Measurements from ENCODE around the gene ABCA13. TPM values are rescaled to one million over a fixed set of nuclear protein-coding genes. Genes with fewer than 3 reads are reported as not detected.
"Not testable (repeated sequence)": the region's sequence is repeated elsewhere in the genome, so short reads cannot be mapped to it uniquely, and the experiment has no call there.

ABCA13 gene, protein sequence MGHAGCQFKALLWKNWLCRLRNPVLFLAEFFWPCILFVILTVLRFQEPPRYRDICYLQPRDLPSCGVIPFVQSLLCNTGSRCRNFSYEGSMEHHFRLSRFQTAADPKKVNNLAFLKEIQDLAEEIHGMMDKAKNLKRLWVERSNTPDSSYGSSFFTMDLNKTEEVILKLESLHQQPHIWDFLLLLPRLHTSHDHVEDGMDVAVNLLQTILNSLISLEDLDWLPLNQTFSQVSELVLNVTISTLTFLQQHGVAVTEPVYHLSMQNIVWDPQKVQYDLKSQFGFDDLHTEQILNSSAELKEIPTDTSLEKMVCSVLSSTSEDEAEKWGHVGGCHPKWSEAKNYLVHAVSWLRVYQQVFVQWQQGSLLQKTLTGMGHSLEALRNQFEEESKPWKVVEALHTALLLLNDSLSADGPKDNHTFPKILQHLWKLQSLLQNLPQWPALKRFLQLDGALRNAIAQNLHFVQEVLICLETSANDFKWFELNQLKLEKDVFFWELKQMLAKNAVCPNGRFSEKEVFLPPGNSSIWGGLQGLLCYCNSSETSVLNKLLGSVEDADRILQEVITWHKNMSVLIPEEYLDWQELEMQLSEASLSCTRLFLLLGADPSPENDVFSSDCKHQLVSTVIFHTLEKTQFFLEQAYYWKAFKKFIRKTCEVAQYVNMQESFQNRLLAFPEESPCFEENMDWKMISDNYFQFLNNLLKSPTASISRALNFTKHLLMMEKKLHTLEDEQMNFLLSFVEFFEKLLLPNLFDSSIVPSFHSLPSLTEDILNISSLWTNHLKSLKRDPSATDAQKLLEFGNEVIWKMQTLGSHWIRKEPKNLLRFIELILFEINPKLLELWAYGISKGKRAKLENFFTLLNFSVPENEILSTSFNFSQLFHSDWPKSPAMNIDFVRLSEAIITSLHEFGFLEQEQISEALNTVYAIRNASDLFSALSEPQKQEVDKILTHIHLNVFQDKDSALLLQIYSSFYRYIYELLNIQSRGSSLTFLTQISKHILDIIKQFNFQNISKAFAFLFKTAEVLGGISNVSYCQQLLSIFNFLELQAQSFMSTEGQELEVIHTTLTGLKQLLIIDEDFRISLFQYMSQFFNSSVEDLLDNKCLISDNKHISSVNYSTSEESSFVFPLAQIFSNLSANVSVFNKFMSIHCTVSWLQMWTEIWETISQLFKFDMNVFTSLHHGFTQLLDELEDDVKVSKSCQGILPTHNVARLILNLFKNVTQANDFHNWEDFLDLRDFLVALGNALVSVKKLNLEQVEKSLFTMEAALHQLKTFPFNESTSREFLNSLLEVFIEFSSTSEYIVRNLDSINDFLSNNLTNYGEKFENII (N-terminal part only)
- under 1 TPM; 0.08 to 0.45 TPM for total RNA-seq

- Mint-ChIP-seq H3K27me3 (ENCODE audit: low read depth) (peaks cover 9% of the 10 kb centered on the region), H3K27ac (no peak within 1 kb of the TSS), H3K4me1 (ENCODE audit: low read depth) (no peaks in the 10 kb centered on the region), H3K36me3 (ENCODE audit: low read depth) (no peaks in the 10 kb centered on the region), H3K9me3 (ENCODE audit: insufficient read depth) (no peaks in the 10 kb centered on the region), H3K4me3 (no peak within 1 kb of the TSS)
- ATAC-seq: no peak
- no peak for DNase-seq
- POLR2A ChIA-PET: no interaction called here
- CTCF ChIA-PET: no interaction called here
Measured at GRCh38 chr7:48171202-48171601, at the start of gene ABCA13. TSS of gene ABCA13 (plus strand) at chr7:48171458. CDS start at chr7:48171484, 26 bp downstream.

DNA sequence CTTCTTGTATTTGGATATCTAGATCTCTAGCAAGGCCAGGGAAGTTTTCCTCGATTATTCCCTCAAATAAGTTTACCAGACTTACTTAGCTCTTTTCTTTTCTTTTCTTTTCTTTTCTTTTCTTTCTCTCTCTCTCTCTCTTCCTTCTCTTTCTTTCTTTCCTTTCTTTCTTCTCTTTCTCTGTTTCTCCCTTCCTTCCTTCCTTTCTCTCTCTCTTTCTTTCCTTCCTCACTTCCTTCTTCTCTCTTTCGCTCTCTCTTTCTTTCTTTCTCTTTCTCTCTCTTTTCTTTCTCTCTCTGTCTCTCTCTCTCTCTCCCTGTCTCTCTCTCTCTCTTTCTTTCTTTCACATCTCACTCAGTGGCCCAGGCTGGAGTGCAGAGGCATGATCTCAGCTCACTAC, 45.2 kb upstream of the ABCA13 start:
- CTCF ChIA-PET: interaction anchor here (1.0 to 1.3 kb wide), 2 partner anchors 135 to 181 kb away, joined by 3 to 4 read pairs; no protein-coding TSS in a partner anchor
- POLR2A ChIA-PET: no interaction called here
- H3K36me3 Mint-ChIP-seq (ENCODE audit: low read depth): no peaks in the 10 kb centered on the region

GRCh38 chr7:48130658-48131108, 40.6 kb upstream of the ABCA13 start:
- POLR2A ChIA-PET: no interaction called here
- Mint-ChIP-seq H3K36me3 (ENCODE audit: low read depth) (no peaks in the 10 kb centered on the region), H3K27me3 (ENCODE audit: low read depth) (peaks cover 11% of the 10 kb centered on the region), H3K4me1 (ENCODE audit: low read depth) (no peaks in the 10 kb centered on the region), H3K9me3 (ENCODE audit: insufficient read depth) (no peaks in the 10 kb centered on the region), H3K27ac (no peak overlapping the region), H3K4me3 (no peak overlapping the region)
- DNase-seq: no peak
- CTCF ChIA-PET: no interaction called here
- no peak for ATAC-seq

More for the DNA sequence above, 45.2 kb upstream of the ABCA13 start:
- ATAC-seq (no peak), DNase-seq (no peak)
- peaks cover 19% of the 10 kb centered on the region for H3K27me3 Mint-ChIP-seq (ENCODE audit: low read depth)
- H3K27ac Mint-ChIP-seq: no peak overlapping the region
- H3K9me3 Mint-ChIP-seq (ENCODE audit: insufficient read depth): no peaks in the 10 kb centered on the region
- no peaks in the 10 kb centered on the region for H3K4me1 Mint-ChIP-seq (ENCODE audit: low read depth)
- H3K4me3 Mint-ChIP-seq: no peak overlapping the region

GRCh38 chr7:48132792-48133191, 38.5 kb upstream of the ABCA13 start:
- H3K27me3 Mint-ChIP-seq (ENCODE audit: low read depth): peaks cover 5% of the 10 kb centered on the region
- no peak for DNase-seq
- ChIA-PET POLR2A (no interaction called here), CTCF (interaction anchor here (1.2 kb wide), 1 partner anchor 23 kb away, joined by 5 read pairs; no protein-coding TSS in a partner anchor)
- H3K27ac Mint-ChIP-seq: no peak overlapping the region
- H3K36me3 Mint-ChIP-seq (ENCODE audit: low read depth): no peaks in the 10 kb centered on the region
- no peak for ATAC-seq
- H3K4me3 Mint-ChIP-seq: no peak overlapping the region
- no peaks in the 10 kb centered on the region for H3K9me3 Mint-ChIP-seq (ENCODE audit: insufficient read depth)
- no peaks in the 10 kb centered on the region for H3K4me1 Mint-ChIP-seq (ENCODE audit: low read depth)

DNA sequence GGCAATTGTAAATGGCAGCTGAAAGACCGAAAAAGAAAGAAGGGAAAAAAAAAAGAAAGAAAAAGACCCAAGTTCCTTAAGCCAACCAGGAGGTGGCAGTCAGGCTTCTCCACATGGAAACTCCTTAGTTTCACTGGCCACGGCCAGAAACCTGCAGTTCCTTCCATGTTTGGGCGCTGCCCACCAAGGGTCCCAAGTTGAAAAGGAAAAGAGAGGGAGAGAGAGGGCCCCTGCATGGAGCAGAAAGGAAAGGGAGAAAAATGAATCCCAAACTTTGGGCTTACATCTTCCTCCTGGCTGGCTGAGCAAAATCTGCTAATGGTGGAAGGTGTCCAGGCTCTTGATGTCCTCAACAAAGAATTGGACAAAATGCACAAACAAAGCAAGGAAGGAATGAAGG, 31.8 kb upstream of the ABCA13 start:
- Mint-ChIP-seq H3K4me3 (no peak overlapping the region), H3K27ac (no peak overlapping the region), H3K4me1 (ENCODE audit: low read depth) (peaks cover 4% of the 10 kb centered on the region), H3K9me3 (ENCODE audit: insufficient read depth) (no peaks in the 10 kb centered on the region), H3K36me3 (ENCODE audit: low read depth) (no peaks in the 10 kb centered on the region), H3K27me3 (ENCODE audit: low read depth) (no peaks in the 10 kb centered on the region)
- DNase-seq (no peak), ATAC-seq (no peak)
- ChIA-PET POLR2A (no interaction called here), CTCF (interaction anchor here (1.5 kb wide), 1 partner anchor 18 kb away, joined by 4 read pairs; no protein-coding TSS in a partner anchor)

- Mint-ChIP-seq H3K9me3 (ENCODE audit: insufficient read depth) (no peaks in the 10 kb centered on the region), H3K36me3 (ENCODE audit: low read depth) (no peaks in the 10 kb centered on the region), H3K27me3 (ENCODE audit: low read depth) (no peaks in the 10 kb centered on the region), H3K4me3 (no peak overlapping the region), H3K27ac (no peak overlapping the region), H3K4me1 (ENCODE audit: low read depth) (peaks cover 4% of the 10 kb centered on the region)
- POLR2A ChIA-PET: no interaction called here
- DNase-seq (no peak), ATAC-seq (no peak)
- CTCF ChIA-PET: interaction anchor here (1.5 to 1.6 kb wide), 2 partner anchors 8 to 17 kb away, joined by 4 to 5 read pairs; no protein-coding TSS in a partner anchor
Measured at GRCh38 chr7:48140001-48140681, 31.1 kb upstream of the ABCA13 start.

- POLR2A ChIA-PET: no interaction called here
- Mint-ChIP-seq H3K4me3 (no peak overlapping the region), H3K27me3 (ENCODE audit: low read depth) (peaks cover 2% of the 10 kb centered on the region), H3K9me3 (ENCODE audit: insufficient read depth) (no peaks in the 10 kb centered on the region), H3K4me1 (ENCODE audit: low read depth) (peaks cover 4% of the 10 kb centered on the region), H3K27ac (no peak overlapping the region), H3K36me3 (ENCODE audit: low read depth) (no peaks in the 10 kb centered on the region)
- CTCF ChIA-PET: interaction anchor here (1.6 kb wide), 1 partner anchor 10 kb away, joined by 5 read pairs; no protein-coding TSS in a partner anchor
- no peak for ATAC-seq
- DNase-seq: no peak
Measured at GRCh38 chr7:48141521-48141920, 29.7 kb upstream of the ABCA13 start.

DNA sequence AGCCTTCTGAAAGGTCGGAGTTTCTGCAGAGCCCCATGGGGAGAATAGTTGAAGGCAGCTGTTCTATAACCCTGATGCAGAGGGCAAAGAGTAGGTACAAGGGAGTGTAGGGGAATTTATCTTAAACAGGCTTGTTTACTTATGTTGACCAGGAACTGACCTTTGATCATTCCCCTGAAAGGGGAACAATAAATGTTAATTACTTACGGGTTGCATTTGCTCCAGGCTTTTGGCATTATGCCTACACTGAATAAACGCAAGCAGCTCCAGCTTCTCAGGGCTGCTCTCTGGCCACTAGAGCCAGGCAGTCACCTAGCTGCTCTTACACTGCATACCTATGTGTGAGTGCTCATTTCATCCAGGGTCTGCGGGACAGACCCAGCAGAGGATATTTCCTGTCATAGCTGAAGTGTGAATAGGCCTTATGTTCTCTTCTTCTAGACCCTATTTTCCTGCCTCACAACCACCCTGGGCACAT, 26.9 kb upstream of the ABCA13 start:
- no peak overlapping the region for H3K4me3 Mint-ChIP-seq
- H3K36me3 Mint-ChIP-seq (ENCODE audit: low read depth): no peaks in the 10 kb centered on the region
- no peaks in the 10 kb centered on the region for H3K9me3 Mint-ChIP-seq (ENCODE audit: insufficient read depth)
- POLR2A ChIA-PET: no interaction called here
- no peak for DNase-seq
- CTCF ChIA-PET: no interaction called here
- H3K27me3 Mint-ChIP-seq (ENCODE audit: low read depth): peaks cover 12% of the 10 kb centered on the region
- no peak for ATAC-seq
- peaks cover 4% of the 10 kb centered on the region for H3K4me1 Mint-ChIP-seq (ENCODE audit: low read depth)
- H3K27ac Mint-ChIP-seq: no peak overlapping the region

GRCh38 chr7:48147078-48147591, 24.1 kb upstream of the ABCA13 start:
- Mint-ChIP-seq H3K4me3 (no peak overlapping the region), H3K9me3 (ENCODE audit: insufficient read depth) (no peaks in the 10 kb centered on the region), H3K27ac (no peak overlapping the region), H3K36me3 (ENCODE audit: low read depth) (no peaks in the 10 kb centered on the region), H3K4me1 (ENCODE audit: low read depth) (no peaks in the 10 kb centered on the region), H3K27me3 (ENCODE audit: low read depth) (peaks cover 24% of the 10 kb centered on the region)
- no peak for DNase-seq
- ATAC-seq: no peak
- ChIA-PET CTCF (no interaction called here), POLR2A (no interaction called here)

- CTCF ChIA-PET, POLR2A ChIA-PET: not testable (repeated sequence)
Measured at GRCh38 chr7:48147690-48148089, 23.6 kb upstream of the ABCA13 start.

DNA sequence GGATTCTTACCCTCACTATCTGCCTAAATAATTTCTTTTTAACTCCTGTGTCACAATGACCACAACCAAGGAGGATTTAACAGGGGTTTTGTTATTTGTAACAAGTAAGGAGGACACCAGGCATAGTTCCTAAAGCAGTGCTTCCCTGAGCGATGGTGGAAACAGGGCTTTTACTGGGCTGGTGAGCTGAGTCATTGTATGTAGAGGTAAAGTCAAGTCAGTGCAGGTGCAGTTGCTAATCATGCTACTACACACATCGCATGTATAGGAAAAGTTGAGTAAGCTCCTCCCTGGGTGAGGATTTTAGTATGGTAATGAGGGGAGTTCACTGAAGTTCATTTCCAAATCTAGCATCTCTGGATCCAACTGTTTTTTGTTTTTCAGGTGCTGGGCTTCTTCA, 22.9 kb upstream of the ABCA13 start:
- Mint-ChIP-seq H3K27me3 (ENCODE audit: low read depth) (peaks cover 25% of the 10 kb centered on the region), H3K4me3 (no peak overlapping the region), H3K9me3 (ENCODE audit: insufficient read depth) (no peaks in the 10 kb centered on the region), H3K36me3 (ENCODE audit: low read depth) (no peaks in the 10 kb centered on the region), H3K4me1 (ENCODE audit: low read depth) (no peaks in the 10 kb centered on the region), H3K27ac (no peak overlapping the region)
- CTCF ChIA-PET: no interaction called here
- POLR2A ChIA-PET: interaction anchor here (0.6 kb wide), 1 partner anchor 10 kb away, joined by 3 read pairs; no protein-coding TSS in a partner anchor
- DNase-seq: no peak
- no peak for ATAC-seq

More at GRCh38 chr7:48147690-48148089, 23.6 kb upstream of the ABCA13 start:
- not testable (repeated sequence) for H3K4me3 Mint-ChIP-seq; H3K36me3 Mint-ChIP-seq (ENCODE audit: low read depth); H3K4me1 Mint-ChIP-seq (ENCODE audit: low read depth); H3K9me3 Mint-ChIP-seq (ENCODE audit: insufficient read depth); H3K27ac Mint-ChIP-seq; DNase-seq; ATAC-seq
- H3K27me3 Mint-ChIP-seq (ENCODE audit: low read depth): peaks cover 25% of the 10 kb centered on the region

All from activated CD8-positive, alpha-beta T cell treated with anti-CD3 and anti-CD28 coated beads, Interleukin-2, amount 10 ng/mL, durations not matched to agents 7 days and 5 days (primary cell).